GM23248 (cell line): ENCODE results near the gene MAP2. TPM values are rescaled to one million over a fixed set of nuclear protein-coding genes. Genes with fewer than 3 reads are reported as not detected.
"Not testable (repeated sequence)": the region's sequence is repeated elsewhere in the genome, so short reads cannot be mapped to it uniquely, and the experiment has no call there.

Experiments
- DNase-seq: peaks from one replicate; pipeline ENCODE4 v3.0.0-alpha.2; 2015
- H2AFZ ChIP-seq: fragments of 200-600 bp; sonication (generic); 2 replicates; pipeline ENCODE4 v1.6.1; 2016; ENCODE audit warnings: antibody characterized with exemption
- H3F3A ChIP-seq: fragments of 200-600 bp; sonication (generic); 2 replicates; pipeline ENCODE4 v1.6.1; 2016; ENCODE audit warnings: mild to moderate bottlenecking, antibody characterized with exemption, mixed run types; ENCODE audit not compliant: insufficient read depth
- H3K27ac ChIP-seq: fragments of 200-600 bp; sonication (generic); 2 replicates; pipeline ENCODE4 v1.5.1; 2016; ENCODE audit warnings: mild to moderate bottlenecking
- H3K27me3 ChIP-seq: fragments of 200-600 bp; sonication (generic); replicated peaks from 2 replicates; pipeline ENCODE4 v1.6.1; 2016; ENCODE audit warnings: mild to moderate bottlenecking; ENCODE audit not compliant: insufficient read depth
- H3K36me3 ChIP-seq: fragments of 200-600 bp; sonication (generic); 2 replicates; pipeline ENCODE4 v1.6.1; 2016; ENCODE audit warnings: low read depth, mild to moderate bottlenecking
- H3K4me1 ChIP-seq: fragments of 200-600 bp; sonication (generic); 2 replicates; pipeline ENCODE4 v1.6.1; 2016; ENCODE audit warnings: mild to moderate bottlenecking; ENCODE audit not compliant: insufficient read depth
- H3K4me2 ChIP-seq: fragments of 200-600 bp; sonication (generic); one replicate; pipeline ENCODE4 v1.6.1; 2016; ENCODE audit warnings: mild to moderate bottlenecking; ENCODE audit not compliant: unreplicated experiment
- H3K4me3 ChIP-seq: fragments of 200-600 bp; sonication (generic); 2 replicates; pipeline ENCODE4 v1.5.1; 2016; ENCODE audit warnings: mild to moderate bottlenecking
- H3K79me2 ChIP-seq: fragments of 200-600 bp; sonication (generic); 2 replicates; pipeline ENCODE4 v1.6.1; 2016; ENCODE audit warnings: mild to moderate bottlenecking; ENCODE audit not compliant: insufficient read depth
- H3K9ac ChIP-seq: fragments of 200-600 bp; sonication (generic); 2 replicates; pipeline ENCODE4 v1.6.1; 2016; ENCODE audit warnings: mild to moderate bottlenecking
- H3K9me2 ChIP-seq: fragments of 200-600 bp; sonication (generic); 2 replicates; pipeline ENCODE4 v1.6.1; 2016; ENCODE audit warnings: mixed run types, mild to moderate bottlenecking, moderate library complexity; ENCODE audit not compliant: insufficient read depth
- H3K9me3 ChIP-seq: fragments of 200-600 bp; sonication (generic); one replicate; pipeline ENCODE4 v1.6.1; 2017; ENCODE audit warnings: low read depth
- H4K20me1 ChIP-seq: fragments of 200-600 bp; sonication (generic); 2 replicates; pipeline ENCODE4 v1.6.0; 2016; ENCODE audit not compliant: insufficient read depth
- EZH2 ChIP-seq: fragments of 200-600 bp; sonication (generic); IDR thresholded peaks from 2 replicates; pipeline ENCODE4 v1.6.1; 2018; ENCODE audit warnings: antibody characterized with exemption, mild to moderate bottlenecking; ENCODE audit not compliant: insufficient read depth, poor library complexity, severe bottlenecking
- EZH2phosphoT487 ChIP-seq: fragments of 200-600 bp; sonication (generic); IDR thresholded peaks from 2 replicates; pipeline ENCODE4 v1.6.1; 2018; ENCODE audit warnings: antibody characterized with exemption, moderate library complexity, mild to moderate bottlenecking, low read depth; ENCODE audit not compliant: insufficient read depth
- WGBS, 2 experiments: methylation state at CpG; one replicate each; pipeline ENCODE4 v1.1.6; 2015 to 2017; ENCODE audit warnings: low lambda C conversion rate in 2 of 2, low coverage in 1 of 2; ENCODE audit errors: missing lambda C conversion rate in 2 of 2; 5-methylcytosine and 5-hydroxymethylcytosine counted together
- in situ Hi-C: fragments of 300-500 bp; cut with MboI; formaldehyde crosslinking; loops from 2 replicates; pipeline ENCODE4 v1.15.0; 2020
- polyA plus RNA-seq: library from polyadenylated mRNA; unstranded; fragments of >200 nt; fragmentation: Nextera tagmentation; extraction: Ambion mirVana; gene quantifications from 2 replicates; pipeline ENCODE4 v1.2.1, GENCODE V29; 2016
- total RNA-seq: library from RNA; depleted of rRNA; stranded (reverse); fragments of >200 nt; shearing (Covaris generic); gene quantifications from 2 replicates; pipeline ENCODE4 v1.2.3, GENCODE V29; 2014

MAP2 gene
- total and polyA plus RNA-seq, 2 experiments from 2014 or later: 1.1 to 7.6 TPM

DNA sequence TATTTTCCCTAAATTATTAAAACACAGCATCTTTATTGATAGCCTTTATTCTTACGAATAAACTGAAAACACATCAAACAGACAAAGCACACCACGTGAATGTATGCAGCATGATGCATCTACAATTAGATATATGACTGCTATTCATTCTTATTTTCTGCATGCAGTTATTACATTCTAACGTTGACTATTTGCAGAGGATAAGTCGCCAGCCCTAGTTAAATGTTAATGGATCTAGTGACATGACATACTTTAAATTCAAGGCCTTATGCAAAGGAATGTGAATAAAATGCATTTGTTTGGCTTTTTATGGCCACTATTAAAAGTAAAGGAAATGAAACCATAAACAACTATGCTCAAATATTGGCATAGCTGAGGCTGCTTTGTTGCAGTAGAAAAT, 172.4 kb downstream of the MAP2 start:
- in situ Hi-C loops: no loop called here
- H3K4me1 ChIP-seq: no peaks in the 10 kb centered on the region

DNA sequence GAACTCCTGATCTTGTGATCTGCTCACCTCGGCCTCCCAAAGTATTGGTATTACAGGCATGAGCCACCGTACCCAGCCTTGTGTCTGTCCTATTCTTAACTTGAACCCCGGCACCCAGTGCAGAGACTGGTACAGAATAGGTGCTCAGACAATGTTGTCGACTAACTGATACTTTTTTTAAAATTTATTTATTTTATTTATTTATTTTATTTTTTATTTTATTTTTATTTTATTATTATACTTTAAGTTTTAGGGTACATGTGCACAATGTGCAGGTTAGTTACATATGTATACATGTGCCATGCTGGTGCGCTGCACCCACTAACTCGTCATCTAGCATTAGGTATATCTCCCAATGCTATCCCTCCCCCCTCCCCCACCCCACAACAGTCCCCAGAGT, 174.4 kb downstream of the MAP2 start:
- WGBS, 2 experiments: 75 to 76% methylated on average over 4 to 6 of the region's 6 CpGs

More for the DNA sequence above, 172.4 kb downstream of the MAP2 start:
- Histone ChIP-seq H3K27ac (no peak overlapping the region), H2AFZ (no peak overlapping the region), H3K36me3 (no peaks in the 10 kb centered on the region), H3K79me2 (no peaks in the 10 kb centered on the region), H3K9me3 (no peaks in the 10 kb centered on the region), H3K9ac (no peak overlapping the region), H3K27me3 (no peaks in the 10 kb centered on the region), H3K4me2 (no peak overlapping the region), H3K4me3 (no peak overlapping the region), H4K20me1 (no peaks in the 10 kb centered on the region), H3F3A (no peaks in the 10 kb centered on the region), H3K9me2 (no peaks in the 10 kb centered on the region)
- DNase-seq: no peak
- 56 to 60% methylated on average over 4 of the region's 4 CpGs for WGBS, 2 experiments
- TF ChIP-seq EZH2: no peak
- TF ChIP-seq EZH2phosphoT487: no peak

DNA sequence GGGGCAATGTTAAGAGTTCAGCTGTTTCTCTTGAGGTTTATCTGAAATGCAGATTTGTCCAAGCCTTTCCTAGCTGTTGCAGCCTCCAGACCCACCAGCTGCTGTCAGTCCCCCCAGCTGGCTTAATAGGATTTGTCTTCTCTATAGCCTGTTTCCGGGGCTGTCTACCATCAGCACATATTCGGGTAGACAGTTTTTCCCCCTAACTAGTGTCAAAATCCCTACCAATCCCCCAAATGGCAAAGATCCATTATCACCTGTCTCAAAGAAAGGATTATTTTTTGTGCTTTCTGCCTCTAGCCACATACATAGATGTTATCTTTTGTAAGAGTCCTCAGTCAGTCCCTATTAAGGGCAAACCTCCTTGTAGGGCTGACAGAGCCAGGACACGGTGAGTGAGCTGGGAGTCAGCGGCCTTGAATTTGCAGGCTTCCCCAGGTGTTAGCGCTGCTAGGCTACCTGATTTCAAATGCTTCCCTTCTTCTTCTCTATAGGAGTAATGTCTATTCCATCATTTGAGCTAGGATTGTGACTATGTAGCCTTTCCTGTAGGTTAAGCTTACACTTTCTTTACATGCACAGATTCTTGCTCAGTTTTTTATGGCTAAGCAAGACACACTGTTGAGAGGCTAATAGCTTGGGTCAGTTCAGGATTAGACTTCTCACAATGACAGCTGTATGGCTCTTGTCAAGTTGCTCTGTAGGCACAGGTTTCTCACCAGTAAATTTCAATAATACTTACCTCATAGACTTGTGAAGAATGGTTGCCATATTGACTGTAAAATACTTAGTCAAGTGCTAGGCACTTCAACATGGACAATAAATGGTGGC, 176.7 kb downstream of the MAP2 start:
- no peak overlapping the region for H2AFZ ChIP-seq
- no peak overlapping the region for H3K27ac ChIP-seq
- H3K9me3 ChIP-seq: no peaks in the 10 kb centered on the region
- H3K79me2 ChIP-seq: no peaks in the 10 kb centered on the region
- no peak for DNase-seq
- no peaks in the 10 kb centered on the region for H3F3A ChIP-seq
- in situ Hi-C loops: no loop called here
- H3K4me2 ChIP-seq: no peak overlapping the region
- no peaks in the 10 kb centered on the region for H3K9me2 ChIP-seq
- 45 to 47% methylated on average over 5 of the region's 5 CpGs for WGBS, 2 experiments
- H3K9ac ChIP-seq: no peak overlapping the region
- H3K4me3 ChIP-seq: no peak overlapping the region
- no peaks in the 10 kb centered on the region for H3K27me3 ChIP-seq
- H4K20me1 ChIP-seq: no peaks in the 10 kb centered on the region
- TF ChIP-seq EZH2phosphoT487 (no peak), EZH2 (no peak)
- no peaks in the 10 kb centered on the region for H3K36me3 ChIP-seq
- no peaks in the 10 kb centered on the region for H3K4me1 ChIP-seq

More for the DNA sequence above, 174.4 kb downstream of the MAP2 start:
- H3K79me2 ChIP-seq, in situ Hi-C loops, H3K9me3 ChIP-seq, H3K4me2 ChIP-seq, DNase-seq, H3K4me3 ChIP-seq, H3F3A ChIP-seq, H3K27me3 ChIP-seq, H3K4me1 ChIP-seq, H3K9ac ChIP-seq, H3K36me3 ChIP-seq, H2AFZ ChIP-seq, H3K9me2 ChIP-seq, H4K20me1 ChIP-seq, H3K27ac ChIP-seq: not testable (repeated sequence)

DNA sequence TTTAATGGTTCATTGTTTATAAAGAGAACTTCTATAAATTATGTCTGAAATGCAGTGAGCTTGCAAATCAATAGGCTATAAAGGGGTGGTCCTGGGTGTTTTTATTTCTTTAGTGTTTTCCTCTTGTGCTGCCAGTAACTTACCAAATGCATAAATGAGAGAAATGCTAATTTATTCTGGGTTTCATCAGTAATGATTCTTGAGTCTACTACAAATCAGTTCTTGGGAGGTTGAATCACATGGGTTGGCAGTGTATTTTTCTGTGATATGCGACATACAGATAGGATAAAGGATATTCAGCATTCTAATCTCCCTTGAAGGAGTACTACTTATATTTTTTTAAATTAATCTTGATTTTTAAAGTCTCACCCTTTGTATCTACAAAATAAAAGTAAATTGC, 177.7 kb downstream of the MAP2 start:
- no peaks in the 10 kb centered on the region for H3K27me3 ChIP-seq
- no peaks in the 10 kb centered on the region for H3K9me3 ChIP-seq
- no peak overlapping the region for H3K9ac ChIP-seq
- no peaks in the 10 kb centered on the region for H3K79me2 ChIP-seq
- no peaks in the 10 kb centered on the region for H3K9me2 ChIP-seq
- H3K4me2 ChIP-seq: no peak overlapping the region
- DNase-seq: no peak
- in situ Hi-C loops: no loop called here
- 53 to 59% methylated on average over 1 of the region's 1 CpG for WGBS, 2 experiments
- H2AFZ ChIP-seq: no peak overlapping the region
- H3K27ac ChIP-seq: no peak overlapping the region
- H4K20me1 ChIP-seq: no peaks in the 10 kb centered on the region
- H3K4me1 ChIP-seq: no peaks in the 10 kb centered on the region
- H3F3A ChIP-seq: no peaks in the 10 kb centered on the region
- no peak overlapping the region for H3K4me3 ChIP-seq
- TF ChIP-seq EZH2 (no peak), EZH2phosphoT487 (no peak)
- no peaks in the 10 kb centered on the region for H3K36me3 ChIP-seq
